Neural progenitor cell (in vitro differentiated cells): ENCODE results near the gene AXL.

ENCODE experiments used
- EZH2 ChIP-seq: fragments of 200-600 bp; sonication (generic); IDR thresholded peaks from 2 replicates; pipeline ENCODE4 v1.6.1; 2017; ENCODE audit warnings: antibody characterized with exemption, mild to moderate bottlenecking, moderate library complexity
- EZH2phosphoT487 ChIP-seq: fragments of 200-600 bp; sonication (generic); IDR thresholded peaks from 2 replicates; pipeline ENCODE4 v1.6.1; 2017; ENCODE audit warnings: antibody characterized with exemption
- TF ChIP-seq, protein P1 (sequence below): fragments of 200-600 bp; sonication (generic); IDR thresholded peaks from 2 replicates; pipeline ENCODE4 v1.5.1; 2017; ENCODE audit warnings: antibody characterized with exemption, mild to moderate bottlenecking

DNA sequence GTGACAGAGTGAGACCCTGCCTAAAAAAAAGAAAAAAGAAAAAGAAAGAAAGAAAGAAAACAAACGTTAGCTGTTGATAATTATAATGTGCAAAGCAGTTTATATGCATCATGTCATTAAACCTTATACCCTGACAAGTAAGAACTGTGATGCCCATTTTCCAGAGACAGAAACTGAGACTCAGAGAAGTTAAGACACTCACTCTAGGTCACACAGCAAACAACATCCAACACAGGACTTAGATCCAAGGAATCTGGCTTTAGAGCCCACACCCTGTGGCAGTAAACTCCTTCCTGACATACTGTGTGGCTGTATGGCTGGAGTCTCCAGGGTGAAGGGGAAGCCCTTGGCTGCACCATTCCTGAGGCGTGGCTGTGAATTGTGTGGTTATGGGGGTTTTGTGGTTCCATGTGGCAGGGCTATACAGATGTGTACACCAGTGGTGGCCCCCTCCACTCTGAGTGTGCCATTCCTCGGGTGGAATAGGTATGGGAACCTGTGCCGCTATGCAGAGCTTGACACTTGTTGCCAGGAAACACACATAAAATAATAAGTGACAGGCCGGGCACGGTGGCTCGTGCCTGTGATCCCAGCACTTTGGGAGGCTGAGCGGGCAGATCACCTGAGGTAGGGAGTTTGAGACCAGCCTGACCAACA is 15.6 kb downstream of the AXL start:
- TF ChIP-seq, protein P1, sequence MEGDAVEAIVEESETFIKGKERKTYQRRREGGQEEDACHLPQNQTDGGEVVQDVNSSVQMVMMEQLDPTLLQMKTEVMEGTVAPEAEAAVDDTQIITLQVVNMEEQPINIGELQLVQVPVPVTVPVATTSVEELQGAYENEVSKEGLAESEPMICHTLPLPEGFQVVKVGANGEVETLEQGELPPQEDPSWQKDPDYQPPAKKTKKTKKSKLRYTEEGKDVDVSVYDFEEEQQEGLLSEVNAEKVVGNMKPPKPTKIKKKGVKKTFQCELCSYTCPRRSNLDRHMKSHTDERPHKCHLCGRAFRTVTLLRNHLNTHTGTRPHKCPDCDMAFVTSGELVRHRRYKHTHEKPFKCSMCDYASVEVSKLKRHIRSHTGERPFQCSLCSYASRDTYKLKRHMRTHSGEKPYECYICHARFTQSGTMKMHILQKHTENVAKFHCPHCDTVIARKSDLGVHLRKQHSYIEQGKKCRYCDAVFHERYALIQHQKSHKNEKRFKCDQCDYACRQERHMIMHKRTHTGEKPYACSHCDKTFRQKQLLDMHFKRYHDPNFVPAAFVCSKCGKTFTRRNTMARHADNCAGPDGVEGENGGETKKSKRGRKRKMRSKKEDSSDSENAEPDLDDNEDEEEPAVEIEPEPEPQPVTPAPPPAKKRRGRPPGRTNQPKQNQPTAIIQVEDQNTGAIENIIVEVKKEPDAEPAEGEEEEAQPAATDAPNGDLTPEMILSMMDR = no peak
- TF ChIP-seq EZH2phosphoT487 = no peak
- no peak for TF ChIP-seq EZH2
